Astrocyte of the cerebellum (primary cell): ENCODE results near the gene PRICKLE1.
A peak's percentile ranks its signal among the peaks of the same experiment; 100 is the strongest.

Experiments
- DNase-seq: peaks from one replicate; pipeline ENCODE4 v3.0.0-alpha.2; 2011; ENCODE audit warnings: low read depth
- H3K4me3 ChIP-seq: 2 replicates; pipeline ENCODE4 v1.5.1; 2011; ENCODE audit warnings: mild to moderate bottlenecking, low read depth, low read length, moderate library complexity
- in situ Hi-C: cut with HindIII; loops from 2 replicates; pipeline ENCODE4 v1.10.0; 2017; ENCODE audit warnings: low sequenced_read_pairs
- TF ChIP-seq, protein P1 (sequence below): IDR thresholded peaks from 2 replicates; pipeline ENCODE4 v1.5.1; 2012; ENCODE audit warnings: low read length, low read depth, moderate library complexity, mild to moderate bottlenecking; ENCODE audit errors: missing control alignments

PRICKLE1 gene

DNA sequence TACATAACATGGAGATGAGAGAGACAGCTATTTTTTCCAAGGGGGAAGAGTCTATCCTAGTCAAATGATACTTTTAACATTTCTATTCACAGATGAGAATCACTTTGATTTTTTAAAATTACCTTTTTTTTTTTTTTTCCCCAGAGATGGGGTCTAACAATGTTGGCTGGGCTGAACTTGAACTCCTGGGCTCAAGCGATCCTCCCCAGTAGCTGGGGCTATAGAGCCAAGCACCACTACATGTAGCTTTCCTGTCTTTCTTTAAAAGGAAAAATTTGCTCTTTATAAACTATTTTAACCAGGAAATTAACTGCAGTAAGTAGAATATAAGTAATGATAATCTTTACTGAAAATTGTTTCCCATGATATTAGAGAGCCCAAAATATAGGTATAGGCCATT lies 3.3 kb downstream of the PRICKLE1 start:
- TF ChIP-seq, protein P1, sequence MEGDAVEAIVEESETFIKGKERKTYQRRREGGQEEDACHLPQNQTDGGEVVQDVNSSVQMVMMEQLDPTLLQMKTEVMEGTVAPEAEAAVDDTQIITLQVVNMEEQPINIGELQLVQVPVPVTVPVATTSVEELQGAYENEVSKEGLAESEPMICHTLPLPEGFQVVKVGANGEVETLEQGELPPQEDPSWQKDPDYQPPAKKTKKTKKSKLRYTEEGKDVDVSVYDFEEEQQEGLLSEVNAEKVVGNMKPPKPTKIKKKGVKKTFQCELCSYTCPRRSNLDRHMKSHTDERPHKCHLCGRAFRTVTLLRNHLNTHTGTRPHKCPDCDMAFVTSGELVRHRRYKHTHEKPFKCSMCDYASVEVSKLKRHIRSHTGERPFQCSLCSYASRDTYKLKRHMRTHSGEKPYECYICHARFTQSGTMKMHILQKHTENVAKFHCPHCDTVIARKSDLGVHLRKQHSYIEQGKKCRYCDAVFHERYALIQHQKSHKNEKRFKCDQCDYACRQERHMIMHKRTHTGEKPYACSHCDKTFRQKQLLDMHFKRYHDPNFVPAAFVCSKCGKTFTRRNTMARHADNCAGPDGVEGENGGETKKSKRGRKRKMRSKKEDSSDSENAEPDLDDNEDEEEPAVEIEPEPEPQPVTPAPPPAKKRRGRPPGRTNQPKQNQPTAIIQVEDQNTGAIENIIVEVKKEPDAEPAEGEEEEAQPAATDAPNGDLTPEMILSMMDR, result peak; percentile 53
- DNase-seq, result no peak
- no peak overlapping the region for H3K4me3 ChIP-seq
- in situ Hi-C loops, result no loop called here

DNA sequence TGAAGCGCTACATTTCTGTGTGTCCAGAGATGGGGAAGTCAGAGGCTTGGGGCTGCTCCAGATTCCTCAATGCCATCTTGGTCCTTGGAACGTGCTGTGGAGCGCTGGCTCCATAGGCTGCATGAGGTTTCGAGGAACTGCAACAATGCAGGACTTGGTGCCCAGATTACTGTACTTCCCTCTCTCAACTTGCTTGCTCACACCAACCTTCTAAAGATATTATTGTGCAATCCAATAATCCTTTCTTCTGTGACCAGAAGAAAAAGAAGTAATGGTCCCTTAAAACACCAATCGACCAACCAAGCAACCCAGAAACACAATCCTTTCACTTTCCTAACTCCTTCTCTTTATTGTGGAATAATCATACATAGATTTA lies 3.7 kb downstream of the PRICKLE1 start:
- H3K4me3 ChIP-seq, result peak overlapping the region; percentile 22
- TF ChIP-seq, protein P1, result no peak
- no peak for DNase-seq
- in situ Hi-C loops, result no loop called here

DNA sequence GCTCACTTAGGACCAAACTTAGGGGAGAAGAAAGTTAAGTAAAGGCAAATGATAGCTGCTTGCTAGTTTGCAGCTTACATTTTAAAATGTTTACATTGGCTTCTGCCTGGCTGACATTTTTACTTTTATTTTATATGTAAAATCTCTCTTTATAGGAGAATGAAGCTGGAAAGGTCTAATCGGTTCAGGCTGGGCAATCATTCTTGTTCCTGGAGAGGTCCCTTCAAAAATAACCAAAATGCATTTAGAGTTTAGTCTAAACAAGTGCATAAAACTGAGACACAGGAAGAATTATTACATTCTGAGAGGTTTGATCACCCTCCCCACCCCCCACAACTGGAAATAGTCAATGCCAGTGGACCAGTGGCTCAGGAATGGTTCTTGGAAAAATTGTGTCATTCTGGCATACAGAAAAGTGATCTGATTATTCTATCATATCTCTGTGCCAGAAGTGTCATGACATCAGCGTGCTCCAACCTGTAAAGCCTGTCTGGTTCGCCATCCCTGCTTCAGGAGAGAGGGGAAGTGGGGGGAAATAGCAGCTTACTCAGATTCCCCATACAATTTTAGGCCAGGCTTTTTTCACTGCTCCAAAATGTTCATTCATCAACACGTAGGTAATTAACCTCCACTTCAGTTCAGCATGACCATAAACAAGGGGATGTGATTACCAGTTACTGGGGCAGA lies 4.2 kb downstream of the PRICKLE1 start:
- in situ Hi-C loops, result no loop called here
- TF ChIP-seq, protein P1, result no peak
- peak overlapping the region; percentile 22 for H3K4me3 ChIP-seq
- DNase-seq, result no peak

DNA sequence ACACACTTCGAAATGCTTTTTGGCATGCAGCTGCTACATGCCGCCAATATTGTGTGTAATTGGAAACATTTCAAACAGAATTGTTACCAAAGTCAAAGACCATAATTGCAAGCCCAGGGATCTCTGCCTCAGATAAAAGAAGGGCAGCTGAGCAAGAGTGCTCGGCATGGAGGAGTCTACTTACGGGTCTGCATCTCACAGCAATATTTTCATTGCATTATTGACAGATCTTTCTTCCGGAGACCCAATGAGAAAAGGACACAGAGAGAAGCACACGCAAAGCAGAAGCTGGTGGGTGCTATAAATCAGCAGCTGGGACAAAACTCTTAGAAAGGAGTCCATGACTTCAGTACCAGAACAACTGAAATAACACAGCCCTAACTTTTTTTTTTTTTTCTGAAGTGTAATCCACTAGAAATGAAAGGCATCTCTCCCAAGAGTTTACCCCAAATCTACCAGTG lies 4.9 kb downstream of the PRICKLE1 start:
- TF ChIP-seq, protein P1, result no peak

DNA sequence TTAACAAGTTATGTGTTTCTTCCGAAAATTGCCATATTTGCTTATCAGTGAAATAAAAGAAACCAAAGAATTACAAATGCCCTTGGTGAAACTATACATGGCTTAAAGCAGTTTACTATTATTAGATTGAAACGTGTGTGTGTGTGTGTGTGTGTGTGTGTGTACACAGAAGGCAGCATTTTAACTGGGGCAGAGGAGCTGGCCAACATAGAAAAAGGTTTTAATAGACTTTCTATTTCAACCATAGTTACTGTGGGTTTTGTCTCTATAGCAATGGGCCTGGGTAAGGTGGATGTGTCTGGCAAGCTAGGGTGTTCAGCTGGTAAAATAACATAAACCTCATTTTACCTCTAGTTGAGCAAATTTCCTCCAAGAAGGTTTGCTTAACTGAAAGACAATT lies 6.5 kb downstream of the PRICKLE1 start:
- TF ChIP-seq, protein P1, result no peak
- no peak overlapping the region for H3K4me3 ChIP-seq
- DNase-seq, result no peak
- in situ Hi-C loops, result no loop called here

More for the DNA sequence above, 4.9 kb downstream of the PRICKLE1 start:
- in situ Hi-C loops, result no loop called here
- peak overlapping the region; percentile 22 for H3K4me3 ChIP-seq
- peak; percentile 58 for DNase-seq

DNA sequence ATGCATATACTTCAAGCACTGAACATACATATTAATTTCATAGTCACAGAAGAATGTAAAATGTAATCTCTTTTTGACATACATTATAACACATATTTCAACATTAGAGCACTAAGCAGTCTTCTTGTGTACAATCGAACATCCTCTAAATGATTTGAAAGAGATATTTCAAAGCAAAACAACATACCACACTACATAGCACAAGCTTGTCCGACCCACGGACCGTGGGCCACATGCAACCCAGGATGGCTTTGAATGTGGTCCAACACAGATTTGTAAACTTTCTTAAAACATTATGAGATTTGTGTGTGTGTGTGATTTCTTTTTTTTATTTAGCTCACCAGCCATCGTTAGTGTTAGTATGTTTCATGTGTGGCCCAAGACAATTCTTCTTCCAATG lies 7.0 kb downstream of the PRICKLE1 start:
- no peak overlapping the region for H3K4me3 ChIP-seq
- in situ Hi-C loops, result no loop called here
- DNase-seq, result no peak
- TF ChIP-seq, protein P1, result no peak
